GM12878 (cell line): ENCODE data around the gene NT5C2.

Experiments
- BCLAF1 ChIP-seq: fragments of 450-650 bp; IDR thresholded peaks from 2 replicates; pipeline ENCODE4 v1.6.1; 2017; ENCODE audit warnings: antibody characterized with exemption, mild to moderate bottlenecking, moderate library complexity
- EP300 ChIP-seq, 2 experiments: fragments of 150-350 bp in 1 of 2; IDR thresholded peaks; 2 replicates each; pipeline ENCODE4 v1.6.1; 2011 to 2012; ENCODE audit warnings: low read depth in 2 of 2, low read length in 2 of 2, borderline replicate concordance in 1 of 2, improper control_type of control experiment in 1 of 2, inconsistent platforms in 1 of 2; ENCODE audit not compliant: control insufficient read depth in 1 of 2
- MEF2A ChIP-seq: IDR thresholded peaks from 2 replicates; pipeline ENCODE4 v1.6.1; 2011; ENCODE audit warnings: low read depth, mild to moderate bottlenecking, low read length, moderate library complexity; ENCODE audit not compliant: insufficient read depth
- SIN3A ChIP-seq: IDR thresholded peaks from 2 replicates; pipeline ENCODE4 v1.6.1; 2012; ENCODE audit warnings: low read depth, low read length, improper control_type of control experiment

GRCh38 chr10:103232772-103233488 lies 39.9 kb upstream of the NT5C2 start:
- TF ChIP-seq SIN3A (no peak), BCLAF1 (no peak), EP300 (IDR thresholded peaks at IDR 0.05; ENCODE audit: borderline replicate concordance in 1 of 2, control insufficient read depth in 1 of 2, low read depth in 2 of 2, low read length in 2 of 2) (no peak), MEF2A (no peak)
